ENCODE data around the gene MBNL3.
A peak's percentile ranks its signal among the peaks of the same experiment; 100 is the strongest.

Gene MBNL3, protein sequence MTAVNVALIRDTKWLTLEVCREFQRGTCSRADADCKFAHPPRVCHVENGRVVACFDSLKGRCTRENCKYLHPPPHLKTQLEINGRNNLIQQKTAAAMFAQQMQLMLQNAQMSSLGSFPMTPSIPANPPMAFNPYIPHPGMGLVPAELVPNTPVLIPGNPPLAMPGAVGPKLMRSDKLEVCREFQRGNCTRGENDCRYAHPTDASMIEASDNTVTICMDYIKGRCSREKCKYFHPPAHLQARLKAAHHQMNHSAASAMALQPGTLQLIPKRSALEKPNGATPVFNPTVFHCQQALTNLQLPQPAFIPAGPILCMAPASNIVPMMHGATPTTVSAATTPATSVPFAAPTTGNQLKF

DNA sequence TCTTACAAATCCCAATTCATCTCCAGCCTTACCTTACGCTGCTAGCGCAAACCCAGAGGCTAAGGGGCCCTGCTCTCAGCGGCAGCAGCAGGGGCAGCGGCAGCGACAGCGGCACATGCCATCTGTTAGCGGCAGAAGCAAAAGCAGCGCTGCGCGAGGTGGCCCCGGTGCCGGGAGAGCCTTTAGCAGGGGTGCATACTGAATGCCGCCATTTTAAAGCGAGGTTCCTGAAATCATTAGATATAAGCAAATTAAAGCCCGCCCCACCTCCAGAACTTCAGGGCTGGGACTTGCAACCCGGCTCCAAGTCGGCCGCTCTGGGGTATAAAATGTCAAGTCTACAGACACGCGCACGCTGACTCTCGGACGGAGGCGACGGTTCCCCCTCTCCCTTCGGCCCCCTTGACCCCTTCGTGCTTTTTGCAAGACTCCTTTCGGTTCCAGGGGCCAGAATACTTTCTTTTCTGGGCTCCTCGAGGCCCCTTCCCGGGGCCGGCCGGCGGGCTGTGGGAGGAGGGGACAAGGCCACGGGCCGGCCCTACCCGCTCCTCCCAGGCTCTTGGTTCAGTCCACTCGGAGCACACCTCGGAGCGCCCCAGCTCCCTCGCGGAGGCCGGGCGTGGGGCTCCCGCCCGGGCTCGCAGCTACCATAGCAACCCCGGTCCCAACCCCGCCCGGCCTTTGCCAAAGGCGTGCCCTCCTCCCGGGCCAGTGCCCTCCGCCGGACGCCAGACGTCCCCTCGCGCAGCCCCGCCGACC is at the start of gene MBNL3:
Gene MBNL3, minus strand, starts transcription at position 220 of the 759 bp plus-strand sequence. CDS start 49,427 bp downstream, outside the sequence.
- DNase-seq (ENCODE audit: low read depth in 3 of 3) = peak in 1 of 3 experiments; percentile 44

DNA sequence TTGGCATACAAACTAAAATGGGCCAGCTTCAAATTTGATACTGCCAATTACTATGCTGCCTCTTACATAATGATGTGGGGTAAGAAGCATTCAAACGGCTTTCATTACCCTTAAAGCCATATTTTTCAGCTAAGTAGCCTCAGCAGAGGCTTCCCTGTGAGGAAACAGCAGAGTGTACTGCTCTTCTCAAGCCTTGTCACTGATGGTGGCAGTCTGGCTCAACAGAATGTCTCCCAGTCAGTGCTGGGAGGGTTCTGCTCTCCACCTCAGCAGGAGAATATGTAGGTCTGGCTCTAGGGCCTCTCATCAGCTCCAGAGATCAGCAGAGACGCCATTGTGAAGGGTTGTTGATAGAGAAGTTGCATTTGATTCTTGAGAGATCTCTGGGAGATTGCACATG is 44.6 kb upstream of the MBNL3 start:
- DNase-seq (ENCODE audit: low read depth in 3 of 3) = no peak

DNA sequence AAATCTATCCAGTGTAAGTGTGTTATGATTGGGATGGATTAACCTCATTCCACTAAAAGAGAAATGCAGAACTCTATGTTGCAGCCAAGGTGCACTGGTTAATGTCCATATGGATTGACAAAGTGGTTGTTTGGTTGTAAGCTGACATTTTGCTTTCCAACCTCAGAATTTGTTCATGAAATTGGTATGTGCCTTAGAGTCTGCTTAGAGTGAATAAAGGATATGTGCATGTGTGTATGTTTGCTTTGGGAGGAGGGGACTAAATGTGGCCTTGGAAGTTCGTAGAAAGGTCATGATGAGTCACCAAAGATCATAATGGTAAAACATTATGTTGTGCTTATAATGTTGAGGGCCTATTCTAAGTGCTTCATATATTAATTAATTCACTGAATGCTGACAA is 44.1 kb upstream of the MBNL3 start:
- no peak for DNase-seq (ENCODE audit: low read depth in 3 of 3)

DNA sequence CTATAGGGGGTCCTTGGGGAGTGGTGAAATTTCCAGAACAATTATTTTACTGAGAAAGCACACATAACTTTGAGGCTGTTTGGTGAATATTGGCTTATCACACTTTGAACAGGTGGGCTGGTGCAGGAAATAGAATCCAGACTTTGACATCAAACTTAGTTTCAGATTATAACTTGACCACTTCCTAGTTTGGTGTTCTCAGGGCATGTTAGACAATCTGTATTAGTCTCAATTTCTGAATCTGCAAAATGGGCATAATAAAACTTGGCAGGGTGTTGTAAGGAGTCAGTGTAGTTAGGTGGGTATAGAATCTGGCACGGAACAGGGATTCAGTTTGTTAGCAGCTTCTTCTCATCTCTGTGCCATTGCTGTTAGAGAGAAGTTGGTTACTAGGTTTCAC is 43.3 kb upstream of the MBNL3 start:
- DNase-seq (ENCODE audit: low read depth in 3 of 3) = no peak

DNA sequence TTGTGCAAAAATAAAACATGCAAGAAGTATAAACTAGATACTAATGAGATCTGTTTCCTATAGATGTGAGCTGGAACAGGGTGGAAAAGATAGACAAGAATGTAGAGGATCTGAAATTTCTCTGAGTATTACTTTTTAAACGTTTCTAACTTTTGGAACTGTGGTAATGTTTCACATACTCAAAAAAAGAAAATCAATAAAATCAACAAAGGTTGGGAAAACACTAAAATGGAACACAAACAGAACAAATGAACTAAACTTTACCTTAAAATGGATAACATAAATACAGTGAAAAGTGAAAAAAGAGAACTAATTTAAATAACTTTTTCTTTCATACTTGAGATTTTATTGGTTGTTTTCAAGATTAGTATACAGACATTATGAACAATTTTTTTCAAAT is 32.0 kb upstream of the MBNL3 start:
- no peak for DNase-seq (ENCODE audit: low read depth in 3 of 3)

DNA sequence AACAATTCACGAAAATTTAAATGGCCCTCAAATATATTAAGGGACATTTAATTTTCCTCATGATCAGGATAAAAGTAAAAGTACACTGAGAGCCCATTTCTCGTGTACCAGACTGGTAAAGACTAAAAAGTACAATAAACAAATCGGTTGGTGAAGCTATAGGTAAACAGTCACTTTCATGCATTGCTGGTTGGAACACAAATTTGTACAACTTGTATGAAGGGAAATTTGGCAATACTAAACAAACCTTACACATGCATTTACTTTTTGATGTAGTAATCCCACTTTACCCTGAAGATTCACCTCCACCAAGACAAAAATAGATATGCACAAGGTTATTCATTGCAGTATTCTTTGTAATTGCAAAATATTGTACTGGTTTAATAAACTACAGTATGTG is 31.4 kb upstream of the MBNL3 start:
- no peak for DNase-seq (ENCODE audit: low read depth in 3 of 3)

DNA sequence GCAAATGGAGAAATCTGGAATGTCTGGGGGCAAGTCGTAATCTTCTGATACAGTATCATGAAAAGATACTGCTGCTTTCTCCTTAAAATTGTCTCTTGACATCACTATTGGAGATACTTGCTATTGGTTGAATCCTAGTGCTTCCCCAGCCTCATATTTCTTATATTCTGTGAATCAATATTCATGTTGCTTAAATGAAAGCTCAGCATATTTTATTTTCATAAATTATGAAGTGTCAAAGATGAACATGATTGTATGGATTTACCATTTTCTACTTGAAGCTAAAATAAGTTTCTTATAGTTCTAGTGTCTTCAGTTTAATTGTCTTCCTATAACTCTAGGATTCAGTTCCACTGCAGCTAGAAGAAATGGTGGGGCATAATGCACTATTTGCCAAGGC is 29.6 kb upstream of the MBNL3 start:
- DNase-seq (ENCODE audit: low read depth in 3 of 3) = no peak

DNA sequence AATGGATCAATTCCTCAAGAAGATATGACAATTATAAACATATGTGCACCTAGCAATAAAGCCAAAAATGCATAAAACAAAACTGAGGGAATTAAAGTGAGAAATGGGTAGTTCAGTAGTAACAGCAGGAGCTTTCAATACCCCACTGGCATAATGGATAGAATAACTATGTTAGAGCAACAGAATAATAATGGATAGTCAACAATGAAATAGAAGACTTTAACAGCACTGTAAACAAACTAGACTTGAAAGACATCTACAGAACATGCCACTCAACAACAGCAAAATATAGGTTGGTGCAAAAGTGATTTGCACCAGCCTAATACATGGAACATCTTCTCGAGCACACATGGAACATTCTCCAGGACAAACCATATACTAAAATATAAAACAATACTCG is 20.0 kb upstream of the MBNL3 start:
- no peak for DNase-seq (ENCODE audit: low read depth in 3 of 3)

DNA sequence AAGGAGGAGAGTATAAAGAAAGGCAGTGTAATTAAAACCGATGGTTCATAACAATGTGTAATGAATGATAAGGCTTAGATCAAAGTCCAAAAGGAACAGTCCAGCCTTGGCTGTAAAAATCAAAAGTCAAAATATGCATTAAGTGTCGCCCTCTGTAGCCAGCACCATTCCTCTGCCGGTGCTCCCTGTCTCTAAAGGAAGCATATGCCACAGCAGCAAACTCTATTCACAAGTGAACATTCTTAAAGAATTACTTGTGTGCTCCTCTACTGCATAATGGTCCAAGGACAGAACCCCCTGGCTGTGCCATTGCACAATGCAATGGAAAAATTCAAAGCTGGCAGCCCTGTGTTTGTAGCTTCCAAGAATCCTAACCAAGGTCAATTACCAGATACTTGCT is 16.3 kb upstream of the MBNL3 start:
- no peak for DNase-seq (ENCODE audit: low read depth in 3 of 3)

DNA sequence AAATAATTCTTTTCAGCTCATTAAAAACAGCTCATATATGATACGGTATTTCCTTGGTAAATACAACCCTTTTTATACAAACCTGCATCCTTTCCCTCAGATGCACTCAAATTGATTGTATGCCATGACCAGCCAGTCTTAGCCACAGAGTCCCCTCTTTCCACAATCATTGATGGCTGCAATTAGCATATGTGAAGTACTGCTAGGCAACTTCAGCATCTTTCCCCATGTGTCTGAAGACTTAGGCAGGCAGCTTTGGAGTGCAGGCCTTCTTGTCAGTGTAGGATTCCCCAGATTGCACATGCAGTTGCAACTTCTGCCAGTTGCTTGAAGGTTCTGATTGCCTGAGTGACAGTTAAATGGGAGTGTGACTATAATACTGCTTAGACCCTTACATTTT is 15.6 kb upstream of the MBNL3 start:
- DNase-seq (ENCODE audit: low read depth in 3 of 3) = no peak

DNA sequence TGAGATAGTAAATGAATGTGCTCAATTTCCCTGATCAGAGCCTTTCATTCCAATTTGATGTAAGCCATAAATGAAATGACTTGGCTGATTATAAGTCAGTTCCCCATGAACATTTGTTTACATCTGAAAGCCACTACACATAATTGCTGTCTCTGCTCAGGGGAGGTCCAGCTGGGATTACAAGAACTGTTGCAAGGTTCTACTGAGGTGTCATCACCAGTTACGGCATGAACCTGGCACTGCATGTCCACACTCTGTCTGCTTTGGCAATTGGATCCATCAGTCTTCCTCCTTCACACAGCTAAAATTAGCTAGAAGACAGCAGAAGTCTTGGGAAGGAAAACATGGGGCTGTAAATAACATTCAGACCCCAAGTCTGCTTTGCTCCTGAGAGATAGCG is 12.8 kb upstream of the MBNL3 start:
- no peak for DNase-seq (ENCODE audit: low read depth in 3 of 3)

DNA sequence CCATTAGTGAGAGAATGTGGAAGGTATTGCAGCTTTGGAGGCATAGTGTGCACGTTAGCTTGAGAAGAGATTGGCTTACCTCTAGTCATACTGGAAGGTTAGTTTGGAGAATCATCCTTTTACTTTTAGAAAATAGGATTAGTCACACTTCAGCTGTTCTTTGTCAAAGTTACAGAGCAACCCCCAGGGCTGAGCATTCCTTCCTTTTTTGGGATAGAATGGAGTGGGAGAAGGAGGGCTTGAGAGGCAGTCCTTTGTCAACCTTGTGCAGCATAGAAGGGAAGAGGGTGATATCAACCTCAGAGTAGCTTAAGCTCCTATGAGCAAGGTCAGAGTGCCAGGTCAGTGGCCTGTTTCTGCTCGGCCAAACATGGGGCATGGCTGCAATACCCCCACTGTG is 8.6 kb upstream of the MBNL3 start:
- DNase-seq (ENCODE audit: low read depth in 3 of 3) = no peak

DNA sequence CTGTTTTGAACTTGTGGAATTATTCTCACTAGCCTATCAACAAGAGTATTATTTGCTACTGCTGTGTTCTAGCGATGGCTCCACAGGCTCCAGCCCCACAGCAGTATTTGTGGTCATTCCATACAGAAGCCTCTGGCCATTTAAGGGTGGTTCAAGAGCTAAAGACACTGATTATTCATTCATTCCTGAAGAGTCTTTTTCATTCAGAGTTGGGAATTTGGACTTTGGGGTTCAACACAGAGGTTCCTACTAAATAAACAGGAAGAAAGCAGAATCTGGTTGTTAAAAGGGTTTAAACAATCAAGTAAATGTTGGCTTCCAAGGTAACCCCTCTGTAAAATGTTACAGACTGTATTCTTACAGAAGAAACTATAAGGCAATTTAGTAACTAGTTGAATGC is 4.3 kb upstream of the MBNL3 start:
- DNase-seq (ENCODE audit: low read depth in 3 of 3) = no peak

DNA sequence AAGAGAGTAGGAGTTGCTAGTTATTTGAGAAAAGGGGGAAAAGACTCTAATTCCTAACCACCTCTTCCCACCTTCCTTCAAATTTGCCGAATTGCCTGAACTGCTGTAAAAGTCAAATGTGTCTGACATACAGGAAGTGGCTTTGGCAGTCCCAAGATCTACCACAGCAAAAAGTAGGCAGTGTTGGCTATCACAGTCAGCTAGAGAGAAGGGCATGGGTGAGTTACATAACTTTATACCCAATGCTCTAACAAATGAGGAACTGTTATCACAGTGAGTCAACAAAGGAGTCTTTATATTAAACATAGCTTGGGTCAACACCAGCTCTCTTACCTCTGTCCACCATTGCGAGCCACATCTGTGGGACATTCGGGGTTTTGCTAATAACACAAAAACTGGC is 2.4 kb upstream of the MBNL3 start:
- DNase-seq (ENCODE audit: low read depth in 3 of 3) = no peak

DNA sequence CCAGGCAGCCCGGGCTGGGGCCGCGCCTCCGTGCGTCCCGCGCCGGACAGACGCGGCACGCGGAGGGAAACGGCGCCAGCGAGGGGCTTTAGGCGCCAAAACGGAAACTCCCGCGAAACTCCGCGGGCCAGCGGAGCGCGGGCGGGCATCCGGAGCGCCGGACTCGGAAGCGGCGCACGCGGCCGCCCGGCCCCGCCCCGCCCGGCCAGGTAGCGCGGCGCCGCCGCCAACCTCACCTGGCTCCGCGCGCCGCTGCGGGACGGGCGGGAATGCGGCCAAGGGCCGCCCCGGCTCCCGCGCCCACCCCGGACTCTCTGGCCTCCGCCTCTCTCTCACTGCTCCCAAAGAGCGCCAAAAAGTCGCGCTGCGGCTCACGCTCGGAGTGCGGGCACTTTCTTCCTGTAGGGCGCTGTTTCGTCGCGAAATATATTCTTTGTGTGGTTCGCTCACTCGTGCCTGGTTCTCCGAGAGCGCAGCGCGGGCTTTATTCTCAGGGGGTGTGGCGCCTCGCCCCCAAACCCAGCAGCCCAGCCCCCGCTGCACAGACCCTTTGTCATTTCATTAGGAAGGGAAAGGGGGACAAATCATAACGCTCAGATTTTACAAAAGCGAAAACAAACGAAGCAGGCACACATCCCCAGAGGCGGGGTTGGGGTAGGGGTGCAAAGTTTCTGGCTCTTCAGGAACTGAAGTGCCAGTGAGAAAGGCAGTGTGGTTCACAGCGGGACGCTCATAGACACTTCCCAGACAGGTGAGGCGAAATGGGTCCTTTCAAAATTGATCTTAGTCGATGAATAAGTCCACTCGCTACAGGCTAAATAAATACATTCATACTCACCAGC is 961 bp upstream of the MBNL3 start:
- peak in 1 of 3 experiments; percentile 21 for DNase-seq (ENCODE audit: low read depth in 3 of 3)

DNA sequence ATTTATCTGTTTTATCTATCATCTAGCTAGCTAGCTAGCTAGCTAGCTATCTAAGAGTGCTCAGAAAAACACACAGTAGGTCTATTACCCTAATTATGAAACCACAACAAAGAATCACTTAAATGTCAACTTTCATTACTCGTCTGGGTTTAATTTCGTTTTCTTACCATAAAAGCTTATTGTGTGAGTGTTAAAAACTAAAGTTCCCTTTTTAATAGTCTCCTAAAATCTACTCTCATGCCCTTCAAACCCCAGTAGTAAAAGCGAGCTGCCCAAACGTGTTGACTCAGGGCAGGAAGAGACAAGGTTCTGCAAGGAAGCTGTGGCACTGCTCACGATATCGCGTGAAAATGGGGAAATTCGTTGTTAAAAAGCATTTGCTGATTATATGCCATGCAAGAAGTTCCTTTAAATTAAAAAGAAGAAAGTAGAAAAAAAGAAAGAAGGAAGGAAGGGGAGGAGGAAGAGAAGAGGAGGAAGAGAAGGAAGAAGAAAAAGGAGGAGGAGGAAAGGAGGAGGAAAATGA is 595 bp downstream of the MBNL3 start:
- DNase-seq (ENCODE audit: low read depth in 3 of 3) = peak in 1 of 3 experiments; percentile 20

DNA sequence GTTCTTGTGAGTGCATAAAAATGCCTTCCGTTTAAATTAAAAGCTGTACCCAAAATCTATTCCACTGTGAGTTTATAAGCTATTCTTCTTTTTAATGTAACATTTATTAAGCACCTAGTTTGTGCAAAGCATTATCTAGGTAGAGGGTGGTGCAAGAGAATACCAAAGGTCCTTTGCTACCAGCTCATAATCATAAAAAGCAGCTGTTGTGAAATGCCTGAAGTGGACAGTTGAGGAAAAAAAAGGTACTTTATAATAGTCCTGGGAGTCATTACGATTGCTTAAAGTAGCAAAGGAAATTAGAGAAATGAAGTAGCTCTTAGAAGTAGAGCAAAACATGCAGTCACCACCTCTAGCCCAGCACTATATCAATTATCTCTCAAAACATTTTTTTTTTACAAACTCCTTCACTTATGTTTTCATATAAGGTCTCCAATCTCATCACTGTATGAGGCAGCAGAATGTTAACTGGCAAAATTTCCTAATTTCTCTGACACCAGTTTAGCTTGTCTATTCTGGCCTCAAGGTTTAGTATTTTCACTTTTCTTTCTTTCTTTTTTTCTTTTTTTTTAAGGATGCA is 2.1 kb downstream of the MBNL3 start:
- no peak for DNase-seq (ENCODE audit: low read depth in 3 of 3)

DNA sequence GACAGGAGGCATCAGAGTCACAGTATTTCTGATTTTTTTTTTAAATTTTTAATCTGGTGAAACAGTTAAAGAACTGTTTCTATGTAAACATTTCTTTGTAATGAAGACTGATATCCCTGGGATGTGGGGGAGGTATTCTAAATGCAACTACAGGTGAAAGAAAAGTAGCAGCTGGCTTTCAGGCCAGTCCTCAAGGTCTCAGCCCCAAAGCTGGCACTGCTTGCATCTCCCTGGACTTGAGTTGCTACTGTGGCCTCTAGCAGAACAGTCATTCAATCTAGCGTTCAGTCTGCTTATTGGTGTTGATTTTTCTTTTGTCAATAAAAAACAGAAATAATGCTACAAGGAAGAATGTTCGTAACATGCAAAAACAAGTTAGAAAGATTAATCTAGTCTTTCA is 4.9 kb downstream of the MBNL3 start:
- DNase-seq (ENCODE audit: low read depth in 3 of 3) = no peak

DNA sequence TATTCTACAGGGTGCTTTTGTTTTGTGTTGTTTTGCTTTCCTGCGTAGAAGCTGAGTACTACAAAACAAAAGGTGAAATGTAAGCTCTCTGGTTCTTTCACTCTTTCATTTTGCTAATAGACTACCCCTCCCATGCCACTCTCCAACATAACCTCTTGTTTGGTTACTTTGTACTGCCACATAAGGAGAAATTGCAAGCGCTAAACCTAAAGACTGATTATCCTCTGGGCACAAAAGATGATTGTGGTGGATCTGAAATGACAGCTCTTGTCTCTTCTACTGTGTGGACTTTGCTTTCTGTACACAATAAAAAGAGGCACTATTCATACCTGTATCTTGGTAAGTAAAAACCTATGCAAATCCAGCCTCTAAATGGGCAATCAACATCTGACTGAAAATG is 5.3 kb downstream of the MBNL3 start:
- DNase-seq (ENCODE audit: low read depth in 3 of 3) = no peak

DNA sequence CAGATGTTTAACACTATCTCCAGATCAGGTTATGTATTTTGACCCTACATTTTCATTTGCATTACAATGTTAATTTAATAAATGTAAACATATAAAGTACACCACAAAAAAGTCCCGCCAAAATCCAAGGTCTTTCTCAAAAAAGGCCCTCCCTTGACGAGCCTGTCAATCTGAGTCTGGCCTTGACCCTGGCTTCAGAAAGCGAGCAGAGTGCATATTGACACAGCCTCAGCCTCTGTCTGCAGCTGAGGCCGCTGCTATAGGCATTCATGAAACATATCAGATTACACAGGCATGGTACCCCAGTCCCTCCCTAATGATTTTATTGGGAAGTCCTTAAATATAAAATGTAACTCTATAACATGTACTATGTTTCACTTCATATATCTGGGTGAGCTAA is 6.2 kb downstream of the MBNL3 start:
- no peak for DNase-seq (ENCODE audit: low read depth in 3 of 3)

DNA sequence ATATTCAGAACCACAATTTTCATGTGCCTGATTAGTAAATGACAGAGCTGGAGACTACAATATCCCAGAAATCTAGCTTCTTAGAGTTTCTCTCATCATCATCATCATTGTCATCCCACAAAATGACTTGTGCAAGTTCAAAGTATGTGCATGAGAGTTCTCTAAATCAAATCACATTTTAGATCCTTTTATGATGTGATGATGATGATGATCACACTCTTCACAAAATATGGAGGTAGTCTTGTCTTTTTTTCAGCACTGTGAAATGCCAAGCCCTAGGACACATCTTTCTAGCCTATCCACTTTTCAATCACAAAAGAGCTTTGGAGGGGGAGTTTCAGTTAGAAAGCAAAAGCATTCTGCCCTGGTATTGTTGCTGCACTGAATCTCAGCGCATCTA is 7.4 kb downstream of the MBNL3 start:
- DNase-seq (ENCODE audit: low read depth in 3 of 3) = no peak
